HG03558 (cell line): ENCODE measurements around the gene PCP4L1.

Source experiments
- ATAC-seq: cut with Tn5 transposase; IDR thresholded peaks from one replicate; pipeline ENCODE4 v1.9.1; 2021; ENCODE audit warnings: moderate number of reproducible peaks; ENCODE audit not compliant: unreplicated experiment; ENCODE audit errors: extremely low read depth

Gene PCP4L1

GRCh38 chr1:161261261-161262235 is 3.0 kb downstream of the PCP4L1 start:
- no peak for ATAC-seq

GRCh38 chr1:161265305-161265704 is 6.8 kb downstream of the PCP4L1 start:
- ATAC-seq = no peak

- ATAC-seq = no peak
Measured at GRCh38 chr1:161266202-161266601, 7.7 kb downstream of the PCP4L1 start.

- ATAC-seq = no peak
Measured at GRCh38 chr1:161266836-161267235, 8.3 kb downstream of the PCP4L1 start.

GRCh38 chr1:161267321-161267720 is 8.8 kb downstream of the PCP4L1 start:
- no peak for ATAC-seq

- no peak for ATAC-seq
Measured at GRCh38 chr1:161273402-161273801, 14.9 kb downstream of the PCP4L1 start.

GRCh38 chr1:161274874-161275273 is 16.3 kb downstream of the PCP4L1 start:
- no peak for ATAC-seq

- ATAC-seq = no peak
Measured at GRCh38 chr1:161282991-161283390, 24.4 kb downstream of the PCP4L1 start.

- ATAC-seq = no peak
Measured at GRCh38 chr1:161285113-161285512, 26.6 kb downstream of the PCP4L1 start.

GRCh38 chr1:161285521-161285920 is 27.0 kb downstream of the PCP4L1 start:
- no peak for ATAC-seq

- no peak for ATAC-seq
Measured at GRCh38 chr1:161287482-161288054, 29.0 kb downstream of the PCP4L1 start.

- no peak for ATAC-seq
Measured at GRCh38 chr1:161290779-161291178, 32.2 kb downstream of the PCP4L1 start.

- ATAC-seq = no peak
Measured at GRCh38 chr1:161297415-161297814, 38.9 kb downstream of the PCP4L1 start.

- no peak for ATAC-seq
Measured at GRCh38 chr1:161298116-161298515, 39.6 kb downstream of the PCP4L1 start.

GRCh38 chr1:161299347-161299746 is 40.8 kb downstream of the PCP4L1 start:
- no peak for ATAC-seq

GRCh38 chr1:161300478-161300877 is 41.9 kb downstream of the PCP4L1 start:
- ATAC-seq = no peak

- no peak for ATAC-seq
Measured at GRCh38 chr1:161304927-161305866, 46.7 kb downstream of the PCP4L1 start.

GRCh38 chr1:161305867-161306519 is 47.4 kb downstream of the PCP4L1 start:
- ATAC-seq = no peak

- ATAC-seq = no peak
Measured at GRCh38 chr1:161307230-161307768, 48.8 kb downstream of the PCP4L1 start.
